Stimulated activated CD4-positive, alpha-beta T cell treated with anti-CD3 and anti-CD28 coated beads, Interleukin-1b, Interleukin-23, amount 100 ng/mL, for 24 hours (primary cell): ENCODE data around the gene IL12RB2.

Experiments used
- DNase-seq, 4 experiments: peaks; one replicate each; pipeline ENCODE4 v3.0.0-alpha.2; 2020; ENCODE audit warnings: low read depth in 4 of 4, low spot score in 1 of 4

The IL12RB2 gene

DNA sequence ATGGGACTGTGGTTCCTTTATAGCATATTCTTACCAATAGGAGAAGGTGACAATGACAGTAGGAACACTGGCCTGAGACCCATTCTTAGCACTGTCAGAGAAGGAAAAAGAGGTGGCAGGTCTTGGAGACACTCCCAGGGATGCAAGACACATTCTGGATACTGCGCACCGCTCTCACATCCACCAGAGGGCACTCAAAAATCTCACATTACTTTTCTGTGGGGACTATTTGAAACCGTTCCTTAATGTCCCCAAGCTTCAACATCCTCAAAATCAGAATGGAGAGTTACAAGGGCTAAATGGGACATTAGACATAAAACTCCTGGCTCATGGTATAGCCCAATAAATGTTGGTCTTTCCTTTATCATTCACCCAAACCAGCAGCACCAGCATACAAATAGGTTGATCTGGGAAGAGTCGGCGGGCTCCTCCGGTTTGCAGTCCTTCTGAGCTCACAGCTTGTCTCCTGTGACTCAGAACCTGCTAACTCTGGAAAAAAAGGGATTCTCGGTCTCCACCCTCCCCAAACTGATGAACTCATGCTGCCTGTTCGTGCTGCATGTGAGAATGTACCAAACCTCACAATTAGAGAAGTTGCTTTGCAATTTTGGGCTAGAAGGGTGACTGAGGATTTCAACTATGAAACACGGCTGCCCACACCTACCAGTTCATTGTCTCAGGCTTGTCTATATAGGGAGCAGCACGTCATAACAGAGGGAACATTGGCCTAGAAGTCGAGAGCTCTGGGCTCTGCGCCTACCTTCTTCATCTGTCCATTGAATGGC, 40.2 kb downstream of the IL12RB2 start:
- no peak for DNase-seq

- no peak for DNase-seq
These were observed 41.0 kb downstream of the IL12RB2 start for GRCh38 chr1:67348586-67349252.

DNA sequence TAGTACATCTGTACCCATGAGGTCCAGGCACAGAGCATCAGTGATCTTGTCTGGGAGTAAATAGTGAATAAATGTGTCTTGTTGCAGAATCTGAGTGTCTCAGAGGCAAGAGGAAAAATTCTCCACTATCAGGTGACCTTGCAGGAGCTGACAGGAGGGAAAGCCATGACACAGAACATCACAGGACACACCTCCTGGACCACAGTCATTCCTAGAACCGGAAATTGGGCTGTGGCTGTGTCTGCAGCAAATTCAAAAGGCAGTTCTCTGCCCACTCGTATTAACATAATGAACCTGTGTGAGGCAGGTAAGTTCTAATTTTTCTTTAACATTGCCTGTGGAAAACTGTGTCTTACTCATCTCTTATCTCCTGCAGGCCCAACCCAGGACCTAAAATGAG, 43.1 kb downstream of the IL12RB2 start:
- DNase-seq = no peak

- DNase-seq = no peak
These were observed 44.5 kb downstream of the IL12RB2 start for GRCh38 chr1:67352211-67352610.

GRCh38 chr1:67355745-67356424, 48.2 kb downstream of the IL12RB2 start:
- no peak for DNase-seq

DNA sequence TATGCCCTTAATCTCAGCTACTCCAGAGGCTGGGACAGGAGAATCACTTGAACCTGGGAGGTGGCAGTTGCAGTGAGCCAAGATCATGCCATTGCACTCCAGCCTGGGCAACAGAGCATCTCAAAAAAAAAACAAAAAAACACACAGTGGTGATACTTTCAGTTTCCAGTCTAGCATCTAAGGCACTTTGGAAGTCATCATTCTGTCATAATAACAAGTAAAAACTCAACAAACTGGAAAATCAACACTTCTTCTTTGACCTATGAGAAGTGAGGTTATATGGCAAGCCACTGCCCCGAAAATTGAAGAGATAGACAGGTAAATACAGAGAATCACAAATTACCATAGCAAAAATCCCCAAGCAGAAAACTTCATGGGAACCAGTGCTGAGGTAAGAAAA, 51.9 kb downstream of the IL12RB2 start:
- DNase-seq = no peak

DNA sequence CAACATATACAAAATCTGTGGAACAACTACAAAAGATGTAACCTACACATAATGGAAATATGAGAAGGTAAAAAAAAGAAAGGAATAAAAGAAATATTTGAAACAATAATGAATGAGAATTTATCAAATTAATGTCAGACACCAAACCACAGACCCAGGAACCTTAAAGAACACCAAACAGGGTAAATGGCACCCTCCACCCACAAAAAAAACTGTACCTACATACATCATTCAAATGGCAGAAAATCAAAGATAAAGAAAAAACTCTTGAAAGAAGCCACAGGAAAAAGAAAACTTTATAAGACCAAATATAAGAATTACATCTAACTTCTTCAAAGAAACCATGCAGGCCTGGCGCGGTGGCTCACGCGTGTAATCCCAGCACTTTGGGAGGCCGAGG, 54.0 kb downstream of the IL12RB2 start:
- no peak for DNase-seq

GRCh38 chr1:67367370-67368045, 59.8 kb downstream of the IL12RB2 start:
- no peak for DNase-seq

DNA sequence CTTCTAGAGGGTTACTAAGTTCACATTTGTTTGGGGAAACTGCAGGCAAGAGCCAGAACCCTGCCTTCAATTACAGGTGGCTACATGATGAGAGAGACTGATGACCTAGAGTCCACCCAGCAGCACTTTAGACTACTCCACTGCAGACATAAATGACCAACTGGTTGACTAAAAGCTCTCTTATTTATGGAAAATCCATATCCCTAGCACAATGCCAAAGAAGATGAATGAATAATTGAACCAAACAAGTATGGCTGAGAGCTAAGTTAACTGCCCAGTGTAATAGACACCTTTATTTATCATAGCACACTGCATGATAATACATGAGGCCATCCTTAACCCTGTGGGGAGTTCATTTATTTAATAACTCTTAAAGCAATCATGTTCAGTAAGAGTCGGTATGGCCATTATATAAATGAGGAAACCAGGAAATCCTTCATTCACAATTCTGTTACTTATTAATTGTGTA, 60.4 kb downstream of the IL12RB2 start:
- DNase-seq = no peak

GRCh38 chr1:67371043-67371442, 63.4 kb downstream of the IL12RB2 start:
- DNase-seq = no peak

GRCh38 chr1:67371681-67372080, 64.0 kb downstream of the IL12RB2 start:
- no peak for DNase-seq

DNA sequence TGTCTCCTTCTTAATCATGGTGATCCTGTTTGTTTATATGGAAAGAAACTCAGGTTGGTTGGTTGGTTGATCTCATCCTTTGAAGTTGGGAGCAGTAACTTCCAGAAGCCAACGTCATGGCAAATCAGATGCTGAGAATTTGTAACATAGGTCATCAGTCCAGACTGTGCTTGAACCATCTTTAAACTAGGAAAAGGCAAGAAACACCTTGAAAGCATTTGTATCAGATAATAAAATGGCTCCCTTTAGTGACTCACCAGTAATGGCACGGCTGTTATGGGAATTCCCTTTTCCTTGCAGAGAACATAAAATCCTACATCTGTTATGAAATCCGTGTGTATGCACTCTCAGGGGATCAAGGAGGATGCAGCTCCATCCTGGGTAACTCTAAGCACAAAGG, 64.5 kb downstream of the IL12RB2 start:
- no peak for DNase-seq

DNA sequence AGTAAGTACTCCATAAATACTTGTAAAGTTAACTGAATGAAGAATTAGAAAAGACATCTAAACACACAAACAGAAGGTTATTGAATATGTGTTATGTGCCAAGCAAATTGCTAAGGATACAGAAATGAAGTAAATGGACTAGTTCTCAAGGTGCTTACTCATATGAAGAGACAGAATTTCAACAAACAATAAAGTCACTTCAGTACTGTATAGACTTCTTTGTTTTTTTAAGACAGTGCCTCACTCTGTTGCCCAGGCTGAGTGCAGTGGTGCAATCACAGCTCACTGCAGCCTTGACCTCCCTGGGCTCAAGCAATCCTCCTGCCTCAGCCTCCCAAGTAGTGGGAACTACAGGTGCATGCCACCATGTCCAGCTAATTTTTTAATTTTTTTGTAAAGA, 65.2 kb downstream of the IL12RB2 start:
- DNase-seq = no peak

GRCh38 chr1:67376381-67376780, 68.7 kb downstream of the IL12RB2 start:
- DNase-seq = no peak

DNA sequence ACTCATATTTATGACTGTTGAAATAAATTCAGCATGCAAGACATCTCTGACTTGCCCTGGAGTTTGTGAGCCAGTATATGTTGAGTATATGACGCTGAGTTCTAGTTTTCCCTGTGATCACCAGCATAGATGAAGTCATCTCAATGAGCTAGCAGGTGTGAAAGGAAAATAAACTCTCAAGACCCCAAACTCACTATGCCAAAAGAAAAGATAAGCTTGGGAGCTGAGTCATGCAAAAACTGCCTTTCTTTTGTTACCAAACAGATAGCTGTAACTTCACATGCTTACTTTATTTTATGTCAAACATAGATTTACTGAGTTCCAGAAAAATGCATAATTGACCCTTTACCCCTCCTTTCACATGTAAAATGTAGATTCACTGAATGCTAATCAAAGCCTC, 69.6 kb downstream of the IL12RB2 start:
- DNase-seq = no peak

DNA sequence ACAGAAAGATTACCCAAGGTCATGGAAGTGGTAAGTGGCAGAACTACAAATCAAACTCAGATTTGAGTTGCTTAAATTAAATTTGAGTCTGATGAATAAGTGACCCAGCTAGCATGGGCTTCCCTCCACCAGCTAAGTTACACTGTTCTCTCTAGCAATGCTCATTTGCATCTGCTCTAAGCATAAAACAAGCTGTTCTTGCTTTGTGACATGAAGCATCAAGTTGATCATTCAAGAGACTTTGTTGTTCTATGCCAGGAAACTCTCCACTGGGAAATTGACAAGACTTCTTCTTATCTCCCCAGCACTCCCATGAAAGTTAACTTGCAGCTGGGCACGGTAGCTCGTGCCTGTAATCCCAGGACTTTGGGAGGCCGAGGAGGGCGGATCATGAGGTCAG, 73.5 kb downstream of the IL12RB2 start:
- DNase-seq = no peak

GRCh38 chr1:67382292-67382691, 74.6 kb downstream of the IL12RB2 start:
- no peak for DNase-seq

DNA sequence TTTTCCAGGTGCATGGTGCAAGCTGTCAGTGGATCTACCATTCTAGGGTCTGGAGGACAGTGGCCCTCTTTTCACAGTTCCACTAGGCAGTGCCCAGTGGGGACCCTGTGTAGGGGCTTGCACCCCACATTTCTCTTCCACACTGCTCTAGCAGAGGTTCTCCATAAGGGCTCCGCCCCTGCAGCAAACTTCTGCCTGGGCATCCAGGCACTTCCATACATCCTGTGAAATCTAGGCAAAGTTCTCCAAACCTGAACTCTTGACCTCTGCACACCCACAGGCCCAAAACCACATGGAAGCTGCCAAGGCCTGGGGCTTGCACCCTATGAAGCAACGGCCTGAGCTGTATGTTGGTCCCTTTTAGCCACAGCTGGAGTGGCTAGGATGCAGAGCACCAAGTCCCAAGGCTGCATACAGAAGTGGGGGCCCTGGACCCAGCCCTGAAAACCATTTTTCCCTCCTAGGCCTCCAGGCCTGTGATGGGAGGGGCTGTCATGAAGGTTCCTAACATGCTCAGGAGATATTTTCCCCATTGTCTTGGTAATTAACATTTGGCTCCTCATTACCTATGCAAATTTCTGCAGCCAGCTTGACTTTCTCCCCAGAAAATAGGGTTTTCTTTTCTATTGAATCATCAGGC, 76.4 kb downstream of the IL12RB2 start:
- no peak for DNase-seq

DNA sequence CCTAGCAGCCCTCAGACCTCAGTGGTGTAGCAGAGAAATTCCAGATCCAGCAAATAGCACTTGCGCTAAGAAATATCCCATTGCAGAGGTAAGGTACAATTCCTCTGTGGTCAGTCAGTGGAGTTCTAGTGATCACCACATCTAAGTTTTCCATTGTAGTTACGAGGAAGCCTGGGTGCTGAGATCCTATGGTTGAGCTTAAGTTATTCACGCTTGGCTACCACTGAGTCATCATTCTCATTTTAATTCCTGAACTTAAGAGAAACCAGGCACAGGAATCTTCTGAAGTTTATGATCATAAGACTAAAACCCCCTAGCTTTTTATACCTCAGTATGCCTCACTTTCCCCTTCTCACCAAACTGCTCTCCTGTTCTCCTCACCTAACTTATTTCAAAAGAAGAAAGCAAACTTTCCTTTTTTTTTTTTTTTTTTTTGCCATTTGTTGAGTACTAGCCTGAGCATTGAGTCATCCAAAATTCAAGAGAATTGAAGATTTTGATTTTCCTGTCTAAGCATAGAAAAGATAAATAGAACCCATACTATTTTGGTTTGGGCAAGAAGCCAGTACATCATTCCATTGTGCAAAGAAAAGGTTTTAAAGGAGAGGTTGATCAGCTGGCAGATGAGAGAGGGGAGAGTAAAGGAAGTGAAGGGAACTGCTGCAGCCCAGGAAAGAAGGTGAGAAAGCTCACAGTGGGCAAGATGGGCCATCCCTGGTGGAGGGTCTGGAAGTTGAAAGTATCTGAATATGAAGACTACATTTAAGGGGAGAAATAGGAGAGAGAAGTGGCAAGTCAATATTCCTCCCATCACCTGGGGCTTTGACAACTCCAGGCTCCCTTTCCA, 82.6 kb downstream of the IL12RB2 start:
- no peak for DNase-seq

- no peak for DNase-seq
These were observed 85.6 kb downstream of the IL12RB2 start for GRCh38 chr1:67393240-67393639.
